Endothelial cell of umbilical vein (primary cell): ENCODE measurements around the gene CPSF2. TPM values are rescaled to one million over a fixed set of nuclear protein-coding genes. Genes with fewer than 3 reads are reported as not detected.

Source experiments
- Bru-seq: library from RNA; stranded (reverse); fragments of 400-500 nt; gene quantifications from one replicate; lab custom pipeline; 2021; lab: Mats Ljungman, UMichigan
- BruChase-seq, 2 experiments: library from RNA; stranded (reverse); fragments of 400-500 nt; gene quantifications; one replicate each; lab custom pipeline; 2021; lab: Mats Ljungman, UMichigan
- BruUV-seq: library from RNA; stranded (reverse); fragments of 400-500 nt; replicated peaks from 2 replicates; lab custom pipeline; 2021; lab: Mats Ljungman, UMichigan
- CTCF ChIA-PET: fragments of 300-600, 350-600 bp; sonication (Branson Sonifier 250); formaldehyde crosslinking; loops from one replicate; lab custom pipeline; 2021; ENCODE audit warnings: antibody characterized with exemption, inconsistent platforms; lab: Charles Lee
- POLR2A ChIA-PET: fragments of 300-600, 350-600 bp; sonication (Branson Sonifier 250); formaldehyde crosslinking; loops from one replicate; lab custom pipeline; 2021; ENCODE audit warnings: antibody characterized with exemption, inconsistent platforms; lab: Charles Lee
- DNase-seq: peaks from one replicate; pipeline ENCODE4 v3.0.0-alpha.2; 2011; ENCODE audit warnings: low read depth, low spot score
- FAIRE-seq: peaks from 2 replicates; lab custom pipeline; 2011; peaks lifted over from hg19 to GRCh38; lab: Jason Lieb, UNC
- H2AFZ ChIP-seq: 2 replicates; pipeline ENCODE4 v1.6.0; 2012; ENCODE audit warnings: low read depth, low read length, control low read depth, inconsistent platforms
- H3K27ac ChIP-seq: 2 replicates; pipeline ENCODE4 v1.5.1; 2011; ENCODE audit warnings: low read depth, mild to moderate bottlenecking, control low read depth, low read length, moderate library complexity; ENCODE audit not compliant: insufficient read depth
- H3K27me3 ChIP-seq, 2 experiments: 2 replicates each; pipeline versions ENCODE4 v1.6.0 to v1.6.1; 2011; ENCODE audit warnings: low read length in 2 of 2, mixed read lengths in 1 of 2; ENCODE audit not compliant: control insufficient read depth in 2 of 2, insufficient read depth in 2 of 2
- H3K36me3 ChIP-seq, 2 experiments: 2 replicates in 1 of 2; 3 replicates in 1 of 2; pipeline ENCODE4 v1.5.1; 2011; ENCODE audit warnings: low read length in 2 of 2, mild to moderate bottlenecking in 1 of 2, moderate library complexity in 1 of 2; ENCODE audit not compliant: control insufficient read depth in 2 of 2, insufficient read depth in 2 of 2; ENCODE audit errors: extremely low read depth in 1 of 2
- H3K4me1 ChIP-seq: 3 replicates; pipeline ENCODE4 v1.5.1; 2011; ENCODE audit warnings: mild to moderate bottlenecking, low read length; ENCODE audit not compliant: control insufficient read depth, insufficient read depth; ENCODE audit errors: extremely low read depth
- H3K4me2 ChIP-seq: 2 replicates; pipeline ENCODE4 v1.6.1; 2011; ENCODE audit warnings: low read length, control low read depth, mixed read lengths; ENCODE audit not compliant: insufficient read depth
- H3K4me3 ChIP-seq, 3 experiments: fragments of 200-600 bp in 1 of 3; sonication (generic), shearing (Covaris generic) in 1 of 3; replicated peaks in 1 of 3; 2 replicates each; pipeline ENCODE4 v1.5.1; 2011 to 2016; ENCODE audit warnings: control low read depth in 3 of 3, low read length in 3 of 3, mild to moderate bottlenecking in 2 of 3, inconsistent platforms in 1 of 3, low read depth in 1 of 3, moderate library complexity in 1 of 3; ENCODE audit not compliant: insufficient read depth in 1 of 3
- H3K79me2 ChIP-seq: 2 replicates; pipeline ENCODE4 v1.6.0; 2012; ENCODE audit warnings: low read length, inconsistent platforms; ENCODE audit not compliant: control insufficient read depth, insufficient read depth
- H3K9ac ChIP-seq: replicated peaks from 2 replicates; pipeline ENCODE3; 2011; ENCODE audit warnings: low read length, control low read depth; ENCODE audit not compliant: insufficient read depth; ENCODE audit errors: extremely low read depth
- H3K9me1 ChIP-seq: replicated peaks from 3 replicates; pipeline ENCODE4 v1.6.0; 2011; ENCODE audit warnings: mild to moderate bottlenecking, low read length; ENCODE audit not compliant: control insufficient read depth, insufficient read depth; ENCODE audit errors: extremely low read depth
- H3K9me3 ChIP-seq: replicated peaks from 2 replicates; pipeline ENCODE4 v1.5.1; 2012; ENCODE audit warnings: low read length, inconsistent platforms; ENCODE audit not compliant: control insufficient read depth, insufficient read depth
- H4K20me1 ChIP-seq: replicated peaks from 2 replicates; pipeline ENCODE3; 2011; ENCODE audit warnings: mild to moderate bottlenecking, low read length; ENCODE audit not compliant: control insufficient read depth, insufficient read depth; ENCODE audit errors: extremely low read depth
- CTCF ChIP-seq, 2 donors: IDR thresholded peaks; 1 replicate in 1 of 2; 2 replicates in 1 of 2; pipeline ENCODE4 v1.5.1; 2011; ENCODE audit warnings: low read length in 2 of 2, mild to moderate bottlenecking in 2 of 2, moderate library complexity in 2 of 2, control low read depth in 1 of 2, inconsistent platforms in 1 of 2, low read depth in 1 of 2; ENCODE audit not compliant: insufficient read depth in 1 of 2; ENCODE audit errors: extremely low read depth in 1 of 2
- EZH2 ChIP-seq: IDR thresholded peaks from 2 replicates; pipeline ENCODE4 v1.6.1; 2012; ENCODE audit warnings: borderline replicate concordance, low read depth, mild to moderate bottlenecking, moderate library complexity, low read length, inconsistent platforms; ENCODE audit not compliant: severe bottlenecking
- FOS ChIP-seq: IDR thresholded peaks from 2 replicates; pipeline ENCODE4 v1.6.1; 2011; ENCODE audit warnings: mild to moderate bottlenecking, low read length, moderate library complexity, borderline replicate concordance; ENCODE audit not compliant: insufficient read depth
- GATA2 ChIP-seq: IDR thresholded peaks from 2 replicates; pipeline ENCODE4 v1.7.0; 2011; ENCODE audit warnings: low read depth, mild to moderate bottlenecking, moderate library complexity, mixed read lengths, low read length; ENCODE audit not compliant: insufficient read length, insufficient read depth
- JUN ChIP-seq: IDR thresholded peaks from 2 replicates; pipeline ENCODE4 v1.6.1; 2011; ENCODE audit warnings: borderline replicate concordance, low read depth; ENCODE audit not compliant: insufficient read length, insufficient read depth
- MYC ChIP-seq: IDR thresholded peaks from one replicate; pipeline ENCODE4 v1.6.1; 2011; ENCODE audit warnings: mild to moderate bottlenecking, low read depth, low read length
- POLR2A ChIP-seq: IDR thresholded peaks from 2 replicates; pipeline ENCODE4 v1.6.1; 2012; ENCODE audit warnings: low read depth, mild to moderate bottlenecking, control low read depth, low read length
- POLR2AphosphoS5 ChIP-seq: IDR thresholded peaks from 2 replicates; pipeline ENCODE4 v1.6.1; 2012; ENCODE audit warnings: low read depth, mild to moderate bottlenecking, control low read depth, low read length, moderate library complexity; ENCODE audit not compliant: insufficient read depth
- dilution Hi-C: fragments of 300-500 bp; cut with MboI; formaldehyde crosslinking; loops from one replicate; pipeline ENCODE4 v1.15.0; 2019; ENCODE audit warnings: low sequenced_read_pairs; ENCODE audit not compliant: extremely low pct_ligation_motif_present
- intact Hi-C: fragments of 100-400 bp; cut with micrococcal nuclease; formaldehyde crosslinking; loops from one replicate; pipeline ENCODE4 v1.10.0; 2022
- long read RNA-seq: library from polyadenylated mRNA; stranded (forward); transcript quantifications from one replicate; pipeline ENCODE4 v2.0.0, GENCODE V29; 2021
- polyA minus RNA-seq, 3 experiments: library from RNA; depleted of rRNA, polyadenylated mRNA; stranded (reverse); fragments of >200 nt; gene quantifications; 1 replicate in 1 of 3; 2 replicates in 2 of 3; pipeline ENCODE4 v1.2.3, GENCODE V29; 2011
- polyA plus RNA-seq, 4 experiments: library from polyadenylated mRNA; depleted of rRNA in 3 of 4; stranded (reverse) in 3 of 4; unstranded in 1 of 4; fragments of >200 nt; gene quantifications; 2 replicates each; pipeline versions ENCODE4 v1.2.1 to v1.2.3, GENCODE V29; 2011 to 2012; ENCODE audit warnings: missing spikeins in 1 of 4
- total RNA-seq: library from RNA; stranded (reverse); gene quantifications from 2 replicates; pipeline ENCODE4 v1.2.3, GENCODE V29; 2021
- TF ChIP-seq, protein P1 (sequence below): IDR thresholded peaks from 2 replicates; pipeline ENCODE4 v1.6.1; 2011; ENCODE audit not compliant: insufficient read depth, insufficient read length

Gene CPSF2
- 76.9 and 81.7 TPM in 2 replicates for total RNA-seq
- 5.5 and 8.3 TPM in 2 replicates for polyA plus RNA-seq
- 19.5 and 21.0 TPM in 2 replicates for polyA plus RNA-seq (2011; cell fraction: cytosol; rRNA removed)
- polyA plus RNA-seq (2011; cell fraction: nucleus; rRNA removed) = 17.5 and 20.5 TPM in 2 replicates
- 49.0 and 77.9 TPM in 2 replicates for polyA plus RNA-seq (2012)
- polyA minus RNA-seq = 48.7 and 58.6 TPM in 2 replicates
- 36.9 TPM for polyA minus RNA-seq (2011; cell fraction: cytosol; rRNA and poly(A)+ RNA removed)
- polyA minus RNA-seq (2011; cell fraction: nucleus; rRNA and poly(A)+ RNA removed) = 15.3 and 20.2 TPM in 2 replicates
- Bru-seq, nascent RNA = percentile 75 among the genes with signal in this experiment
- BruChase-seq, experiment 1, labeled RNA remaining after a 6-hour chase = percentile 92 among the genes with signal in this experiment
- percentile 80 among the genes with signal in this experiment for BruChase-seq, experiment 2, labeled RNA remaining after a 2-hour chase
- long read RNA-seq, full-length matches to known transcripts = 17 of 30 reads
- long read RNA-seq, partial matches to known transcripts = 8 of 30 reads
- long read RNA-seq, other reads (novel, unspliced or antisense) = 5 of 30 reads

DNA sequence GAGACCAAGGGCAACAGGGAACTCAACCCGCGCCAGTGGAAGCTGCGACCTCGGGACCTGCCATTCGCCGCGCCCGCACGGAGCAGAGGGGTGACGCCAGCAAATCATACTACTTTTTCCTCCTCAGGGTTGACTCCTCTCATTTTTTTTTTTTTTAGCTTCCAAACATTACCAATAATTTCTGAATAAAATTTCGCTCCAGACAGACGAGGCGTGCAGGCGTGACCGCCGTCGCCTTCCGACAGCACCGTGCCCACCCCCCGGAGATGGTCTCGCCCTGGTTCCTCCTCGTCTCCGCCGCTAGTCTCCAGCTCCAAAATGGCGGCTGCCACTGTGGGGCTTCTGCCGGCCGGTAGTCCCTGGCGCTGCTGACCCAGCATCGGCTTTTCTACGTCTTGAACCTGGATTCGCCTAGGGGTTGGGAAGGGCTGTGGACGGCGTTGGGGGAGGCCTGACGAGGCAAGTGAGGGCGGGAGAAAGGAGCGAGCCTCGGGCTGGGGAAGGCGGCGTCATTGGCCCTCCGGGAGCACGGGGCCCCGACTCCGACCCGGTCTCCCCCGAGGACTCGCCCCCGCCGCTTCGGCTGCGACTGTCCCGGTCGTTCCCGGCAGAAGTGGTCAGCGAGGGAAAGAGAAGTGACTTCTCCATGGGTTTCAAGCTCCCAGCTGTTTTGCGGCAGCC lies at the start of gene CPSF2, which contains the start of gene NDUFB1:
CPSF2 (plus strand) TSS at position 300 of the 681 bp plus-strand sequence. CDS start 9,016 bp downstream, outside the sequence.
NDUFB1 (minus strand) TSS at position 37 of the 681 bp plus-strand sequence. CDS start 4,069 bp downstream, outside the sequence.
- peak; percentile 70 for FAIRE-seq
- dilution Hi-C loops = no loop called here

DNA sequence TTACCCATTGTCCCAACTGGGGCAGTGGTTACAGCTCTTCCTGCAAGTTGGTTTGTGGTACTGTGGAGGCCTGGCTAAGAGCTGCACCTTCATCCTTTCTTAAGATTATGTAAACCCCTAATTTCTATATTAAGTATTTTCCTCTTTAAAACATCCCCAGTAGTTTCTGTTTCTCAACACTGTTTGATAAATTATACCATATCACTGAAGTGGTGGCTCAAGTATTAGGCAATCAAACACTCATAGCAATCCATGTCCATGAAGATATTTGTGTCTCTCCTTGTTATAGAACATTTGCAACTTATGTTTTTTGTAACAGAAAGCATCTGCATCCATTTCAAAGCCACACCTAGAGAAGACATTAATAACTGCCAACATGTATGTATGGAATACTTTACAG lies 47.2 kb upstream of the CPSF2 start:
- dilution Hi-C loops = no loop called here
- POLR2A ChIA-PET = interaction anchor here (0.6 kb wide), 1 partner anchor 17 kb away, joined by 3 read pairs; no protein-coding TSS in a partner anchor
- Histone ChIP-seq H3K4me1 (no peaks in the 10 kb centered on the region), H3K4me2 (no peak overlapping the region), H3K36me3 (peaks cover 3% of the 10 kb centered on the region in 2 experiments), H3K4me3 (no peak overlapping the region), H3K9me3 (no peaks in the 10 kb centered on the region), H3K79me2 (no peaks in the 10 kb centered on the region), H2AFZ (no peak overlapping the region), H3K9me1 (no peaks in the 10 kb centered on the region), H4K20me1 (no peaks in the 10 kb centered on the region), H3K27ac (no peak overlapping the region), H3K9ac (no peak overlapping the region), H3K27me3 (no peaks in the 10 kb centered on the region)
- no peak for TF ChIP-seq POLR2A
- TF ChIP-seq, protein P1, sequence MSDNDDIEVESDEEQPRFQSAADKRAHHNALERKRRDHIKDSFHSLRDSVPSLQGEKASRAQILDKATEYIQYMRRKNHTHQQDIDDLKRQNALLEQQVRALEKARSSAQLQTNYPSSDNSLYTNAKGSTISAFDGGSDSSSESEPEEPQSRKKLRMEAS = no peak
- no peak for TF ChIP-seq CTCF (IDR thresholded peaks at IDR 0.05; ENCODE audit: extremely low read depth in 1 of 2, insufficient read depth in 1 of 2, low read depth in 1 of 2, low read length in 2 of 2)
- TF ChIP-seq JUN = no peak
- TF ChIP-seq FOS = no peak
- TF ChIP-seq POLR2AphosphoS5 = no peak
- TF ChIP-seq EZH2 = no peak
- TF ChIP-seq MYC = no peak
- TF ChIP-seq GATA2 = no peak
- CTCF ChIA-PET = interaction anchor here (1.4 kb wide), 1 partner anchor 12 kb away, joined by 4 read pairs; no protein-coding TSS in a partner anchor
- intact Hi-C loops = no loop called here
- FAIRE-seq (no peak), DNase-seq (no peak)
- BruUV-seq = no TSS peak

More for the DNA sequence above, at the start of gene CPSF2, which contains the start of gene NDUFB1:
- peak within 1 kb of the TSS; percentile 75 for H3K27ac ChIP-seq
- peak; percentile 84 for DNase-seq
- TF ChIP-seq POLR2A (peak; percentile 95), GATA2 (no peak), POLR2AphosphoS5 (peak; percentile 82)
- CTCF ChIA-PET = interaction anchor here (1.0 to 10.1 kb wide), 12 partner anchors 10 to 569 kb away, joined by 3 to 145 read pairs (median 4); partner anchors contain the start of gene ATXN3
- peak within 1 kb of the TSS; percentile 78 for H3K4me2 ChIP-seq
- H3K4me3 ChIP-seq = peak within 1 kb of the TSS; percentile 40 to 89 (median 79)
- intact Hi-C loops = loop anchor here (1.0 to 5.0 kb wide), 6 partner anchors 16 to 670 kb away; partner anchors contain the start of genes ATXN3, FBLN5, GOLGA5 and TRIP11
- peak within 1 kb of the TSS; percentile 92 for H3K9ac ChIP-seq
- peaks cover 7% of the 10 kb centered on the region for H3K4me1 ChIP-seq
- POLR2A ChIA-PET = interaction anchor here (0.5 to 2.5 kb wide), 6 partner anchors 11 to 672 kb away, joined by 3 to 15 read pairs (median 4); partner anchors contain the start of genes ATXN3 and GOLGA5
- H3K36me3 ChIP-seq = peaks cover 0 to 1% of the 10 kb centered on the region in 2 experiments
- H3K27me3 ChIP-seq = no peaks in the 10 kb centered on the region
- peak within 1 kb of the TSS; percentile 74 for H2AFZ ChIP-seq
- TSS peak; percentile 61 for BruUV-seq
- H3K9me1 ChIP-seq = no peaks in the 10 kb centered on the region
- peaks cover 35% of the 10 kb centered on the region for H3K79me2 ChIP-seq
- H4K20me1 ChIP-seq = no peaks in the 10 kb centered on the region
- no peaks in the 10 kb centered on the region for H3K9me3 ChIP-seq
